ENCODE results near the gene MTHFD2L.

GRCh38 chr4:74254386-74254785 lies 96.5 kb downstream of the MTHFD2L start:
- TF ChIP-seq POLR2A (IDR thresholded peaks at IDR 0.05; ENCODE audit: low read depth, low read length): no peak
- TF ChIP-seq TAF1 (IDR thresholded peaks at IDR 0.05; ENCODE audit: borderline replicate concordance, low read depth, low read length): no peak
- no peak for TF ChIP-seq POLR2AphosphoS5 (IDR thresholded peaks at IDR 0.05; ENCODE audit: low read depth, low read length)

Data from GM12892 (cell line).